Astrocyte of the spinal cord (primary cell): ENCODE results near the gene YTHDF2.

Source experiments
- DNase-seq: peaks from one replicate; pipeline ENCODE4 v3.0.0; 2011; ENCODE audit warnings: low read depth, low spot score
- H3K4me3 ChIP-seq: 2 replicates; pipeline ENCODE4 v1.5.1; 2011; ENCODE audit warnings: low read depth, mild to moderate bottlenecking, low read length, moderate library complexity
- in situ Hi-C: cut with HindIII; loops from 2 replicates; pipeline ENCODE4 v1.10.0; 2017; ENCODE audit warnings: low sequenced_read_pairs
- TF ChIP-seq, protein P1 (sequence below): IDR thresholded peaks from 2 replicates; pipeline ENCODE4 v1.5.1; 2012; ENCODE audit warnings: low read depth, mild to moderate bottlenecking, low read length, inconsistent platforms

The YTHDF2 gene

DNA sequence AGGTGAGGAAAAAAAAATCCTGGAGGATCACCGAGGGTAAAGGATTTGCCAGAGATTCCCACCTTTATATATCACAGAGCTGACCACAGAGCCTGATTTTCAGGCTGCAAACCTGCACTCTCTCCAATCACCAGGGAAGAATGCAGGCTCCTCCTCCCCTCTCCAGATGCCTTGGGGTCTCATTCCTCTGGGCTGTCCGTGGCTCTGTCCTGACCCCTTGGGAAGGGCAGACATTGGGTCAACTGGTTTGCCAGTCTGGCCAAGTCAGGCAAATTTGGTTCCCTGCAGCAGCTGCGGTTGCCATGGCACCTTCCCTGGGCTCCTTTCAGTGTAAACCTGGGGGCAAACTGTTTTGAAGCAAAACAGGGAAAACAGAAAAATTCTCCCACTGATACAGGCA lies 63.6 kb downstream of the YTHDF2 start:
- no peak overlapping the region for H3K4me3 ChIP-seq
- TF ChIP-seq, protein P1, sequence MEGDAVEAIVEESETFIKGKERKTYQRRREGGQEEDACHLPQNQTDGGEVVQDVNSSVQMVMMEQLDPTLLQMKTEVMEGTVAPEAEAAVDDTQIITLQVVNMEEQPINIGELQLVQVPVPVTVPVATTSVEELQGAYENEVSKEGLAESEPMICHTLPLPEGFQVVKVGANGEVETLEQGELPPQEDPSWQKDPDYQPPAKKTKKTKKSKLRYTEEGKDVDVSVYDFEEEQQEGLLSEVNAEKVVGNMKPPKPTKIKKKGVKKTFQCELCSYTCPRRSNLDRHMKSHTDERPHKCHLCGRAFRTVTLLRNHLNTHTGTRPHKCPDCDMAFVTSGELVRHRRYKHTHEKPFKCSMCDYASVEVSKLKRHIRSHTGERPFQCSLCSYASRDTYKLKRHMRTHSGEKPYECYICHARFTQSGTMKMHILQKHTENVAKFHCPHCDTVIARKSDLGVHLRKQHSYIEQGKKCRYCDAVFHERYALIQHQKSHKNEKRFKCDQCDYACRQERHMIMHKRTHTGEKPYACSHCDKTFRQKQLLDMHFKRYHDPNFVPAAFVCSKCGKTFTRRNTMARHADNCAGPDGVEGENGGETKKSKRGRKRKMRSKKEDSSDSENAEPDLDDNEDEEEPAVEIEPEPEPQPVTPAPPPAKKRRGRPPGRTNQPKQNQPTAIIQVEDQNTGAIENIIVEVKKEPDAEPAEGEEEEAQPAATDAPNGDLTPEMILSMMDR = no peak
- DNase-seq = no peak
- in situ Hi-C loops = no loop called here

DNA sequence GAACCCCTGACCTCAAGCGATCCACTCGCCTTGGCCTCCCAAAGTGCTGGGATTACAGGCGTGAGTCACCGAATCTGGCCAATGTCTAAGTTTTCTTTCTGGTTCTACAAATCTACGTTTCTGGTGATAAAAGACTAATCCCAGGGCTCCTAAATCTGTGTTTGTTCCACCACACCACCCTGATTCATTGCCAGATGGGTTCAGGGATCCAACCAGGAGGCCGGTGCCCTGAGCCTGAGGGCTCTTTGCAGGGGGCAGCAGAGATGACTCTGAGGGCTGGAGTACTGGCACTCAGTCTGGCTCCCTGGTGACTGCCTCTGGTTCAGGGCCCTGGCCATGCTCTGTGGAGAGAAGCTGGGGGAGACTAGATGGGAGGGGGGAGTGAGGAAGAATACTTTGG lies 64.7 kb downstream of the YTHDF2 start:
- no peak for DNase-seq
- in situ Hi-C loops = no loop called here
- no peak overlapping the region for H3K4me3 ChIP-seq
- TF ChIP-seq, protein P1 = no peak

DNA sequence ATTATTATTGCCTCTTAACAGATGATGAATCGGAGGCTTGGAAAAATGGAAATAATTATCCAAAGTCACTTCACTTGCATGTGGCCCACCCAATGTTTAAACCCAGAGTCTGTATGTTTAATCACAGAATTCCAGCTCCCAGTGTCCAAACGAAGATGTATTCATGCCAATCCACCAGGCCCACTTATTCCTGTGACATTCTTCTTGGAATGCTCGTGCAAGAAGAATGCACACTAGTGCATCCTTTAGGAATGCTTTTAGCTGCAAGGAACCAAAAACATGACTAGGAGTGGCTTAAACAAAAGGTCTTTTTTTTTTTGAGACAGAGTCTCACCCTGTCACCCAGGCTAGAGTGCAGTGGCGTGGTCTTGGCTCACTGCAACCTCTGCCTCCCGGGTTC lies 66.3 kb downstream of the YTHDF2 start:
- in situ Hi-C loops = no loop called here
- TF ChIP-seq, protein P1 = no peak
- DNase-seq = no peak
- H3K4me3 ChIP-seq = no peak overlapping the region

DNA sequence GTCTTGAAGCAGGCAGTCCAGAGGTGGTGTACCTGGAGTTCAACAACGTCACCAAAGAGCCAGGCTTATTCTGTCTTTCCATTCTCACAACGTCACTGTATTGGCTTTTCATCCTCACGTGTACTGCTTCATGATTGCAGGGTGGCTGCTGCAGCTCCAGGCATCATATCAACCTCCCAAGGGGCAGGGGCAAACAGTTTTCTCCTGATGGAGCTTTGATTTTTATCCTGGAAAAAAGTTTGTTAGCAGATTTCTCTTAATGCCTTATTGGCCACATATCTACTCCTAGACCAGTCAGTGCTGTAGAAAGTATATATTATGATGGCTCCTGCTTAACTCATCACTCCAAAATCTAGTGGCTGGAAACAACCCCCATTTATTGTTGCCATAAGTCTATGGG lies 66.9 kb downstream of the YTHDF2 start:
- no peak for DNase-seq
- in situ Hi-C loops = no loop called here

DNA sequence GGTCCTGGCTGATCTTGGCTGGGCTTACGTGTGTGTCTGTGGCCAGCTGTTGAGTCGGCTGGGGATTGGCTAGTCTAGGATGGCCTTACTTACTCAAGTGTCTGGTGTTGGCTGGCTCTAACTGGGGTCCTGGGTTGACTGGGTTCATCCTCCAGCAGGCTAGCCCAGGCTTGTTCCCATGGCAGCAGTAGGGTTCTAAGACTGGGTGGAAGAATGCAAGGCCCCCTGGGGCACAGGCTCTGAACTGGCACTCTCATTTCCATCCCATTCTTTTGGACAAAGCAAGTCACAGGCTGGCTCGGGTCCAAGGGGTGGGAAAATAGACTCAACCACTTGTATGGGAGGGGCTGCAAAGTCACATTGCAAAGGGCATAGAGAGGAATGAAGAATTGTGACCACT lies 67.3 kb downstream of the YTHDF2 start:
- TF ChIP-seq, protein P1 = no peak
- H3K4me3 ChIP-seq = no peak overlapping the region
- DNase-seq = no peak
- in situ Hi-C loops = no loop called here

More for the DNA sequence above, 66.9 kb downstream of the YTHDF2 start:
- TF ChIP-seq, protein P1 = no peak
- no peak overlapping the region for H3K4me3 ChIP-seq

DNA sequence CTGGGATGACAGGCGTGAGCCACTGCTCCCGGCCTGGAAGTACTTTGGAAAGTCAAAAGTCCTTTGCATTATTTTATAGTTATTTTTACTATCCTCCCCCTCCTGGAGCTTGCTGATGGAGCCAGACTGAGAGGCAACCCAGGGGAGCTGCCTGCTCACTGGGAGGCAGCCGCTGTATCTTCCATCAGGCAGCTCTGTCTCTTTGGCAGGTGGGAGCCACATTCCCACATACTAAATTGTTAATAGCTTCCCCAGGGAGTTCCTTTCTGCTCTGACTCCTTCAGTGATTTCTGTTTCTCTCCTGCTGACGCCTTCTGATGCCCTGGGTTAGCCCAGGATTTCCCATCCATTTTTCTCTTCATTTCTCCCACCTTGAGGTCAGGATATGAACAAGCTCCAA lies 70.3 kb downstream of the YTHDF2 start:
- in situ Hi-C loops = no loop called here
- TF ChIP-seq, protein P1 = no peak
- DNase-seq = no peak
- no peak overlapping the region for H3K4me3 ChIP-seq

DNA sequence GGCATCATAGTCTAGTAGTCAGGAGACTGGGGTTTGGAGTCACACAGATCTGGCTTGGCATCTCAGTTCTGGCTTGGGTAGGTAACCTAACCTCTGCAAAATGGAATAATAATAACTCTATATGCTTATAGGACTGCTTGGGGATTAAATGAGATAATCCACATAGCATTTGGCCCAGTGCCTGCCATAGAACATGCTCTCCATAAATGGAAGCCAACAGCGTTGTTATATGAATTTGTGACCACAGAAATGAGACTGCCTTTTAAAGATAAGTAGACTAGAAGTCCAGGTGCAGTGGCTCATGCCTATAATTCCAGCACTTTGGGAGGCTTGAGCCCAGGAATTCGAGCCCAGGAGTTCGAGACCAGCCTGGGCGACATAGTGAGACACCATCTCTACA lies 71.2 kb downstream of the YTHDF2 start:
- no peak for DNase-seq
- TF ChIP-seq, protein P1 = no peak
- H3K4me3 ChIP-seq = no peak overlapping the region
- in situ Hi-C loops = no loop called here
